Omental fat pad (tissue), 4 donors: ENCODE data around the gene CABS1. TPM values are rescaled to one million over a fixed set of nuclear protein-coding genes. Genes with fewer than 3 reads are reported as not detected.

Experiments used
- ATAC-seq: fragments of 150-250 bp; one replicate; pipeline ENCODE4 v1.9.1; 2016; ENCODE audit warnings: mild to moderate bottlenecking, moderate library complexity; ENCODE audit not compliant: low FRiP score
- DNase-seq: peaks from one replicate; pipeline ENCODE4 v3.0.0-alpha.2; 2019; ENCODE audit warnings: low spot score
- CTCF ChIP-seq, 3 donors: fragments of 450-650 bp; IDR thresholded peaks; one replicate each; pipeline ENCODE4 v1.5.1; 2016 to 2017; ENCODE audit warnings: antibody characterized with exemption in 3 of 3, mild to moderate bottlenecking in 3 of 3, moderate library complexity in 2 of 3
- total RNA-seq, 4 donors: library from RNA; depleted of rRNA; stranded (reverse); fragments of >200 nt; gene quantifications; one replicate each; pipeline ENCODE4 v1.1.0, GENCODE V29; 2016

Gene CABS1
- not detected for total RNA-seq

DNA sequence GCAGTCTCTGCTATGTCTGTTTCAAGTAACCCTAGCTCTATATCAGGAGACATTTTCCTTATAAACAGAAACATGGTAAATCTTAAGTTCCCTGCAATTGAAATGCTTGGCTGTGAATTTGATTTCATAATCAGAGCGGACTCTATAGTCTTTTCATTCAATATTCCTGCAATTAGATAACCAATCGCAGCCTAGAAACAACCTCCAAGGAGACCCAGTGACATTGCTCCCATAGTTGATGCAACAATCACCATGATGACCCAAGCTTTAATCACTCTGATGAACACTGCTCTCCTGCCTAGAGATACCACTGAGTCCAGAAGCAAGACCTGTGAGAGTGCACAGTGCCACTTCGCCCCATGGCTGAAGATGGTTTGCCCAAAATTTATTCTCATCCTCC lies at the start of gene CABS1:
Gene CABS1 (plus strand): TSS at position 301 of the 400 bp plus-strand sequence. CDS start 59 bp downstream, at position 360.
- TF ChIP-seq CTCF (IDR thresholded peaks at IDR 0.05): no peak
- DNase-seq: no peak
- no peak for ATAC-seq

DNA sequence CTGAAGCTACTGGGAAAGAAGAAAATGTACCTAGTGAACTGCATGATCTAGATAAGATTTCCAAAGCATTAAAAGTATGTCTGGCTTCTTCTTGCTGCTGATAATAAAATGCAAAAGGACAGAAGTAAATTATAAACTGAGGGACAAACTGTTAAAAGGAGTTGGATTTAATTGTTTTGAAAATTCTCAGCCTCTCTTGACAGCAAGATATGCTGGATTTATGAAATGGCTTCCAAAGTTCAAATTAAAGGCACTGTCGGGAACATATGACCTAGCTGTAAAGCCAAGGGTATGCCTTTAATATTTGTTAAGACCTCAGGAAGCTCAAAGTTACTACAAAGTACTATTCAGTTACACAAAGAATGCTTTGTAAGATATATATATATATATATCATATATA lies 46.1 kb upstream of the CABS1 start:
- no peak for TF ChIP-seq CTCF (IDR thresholded peaks at IDR 0.05)
- DNase-seq (no peak), ATAC-seq (no peak)

DNA sequence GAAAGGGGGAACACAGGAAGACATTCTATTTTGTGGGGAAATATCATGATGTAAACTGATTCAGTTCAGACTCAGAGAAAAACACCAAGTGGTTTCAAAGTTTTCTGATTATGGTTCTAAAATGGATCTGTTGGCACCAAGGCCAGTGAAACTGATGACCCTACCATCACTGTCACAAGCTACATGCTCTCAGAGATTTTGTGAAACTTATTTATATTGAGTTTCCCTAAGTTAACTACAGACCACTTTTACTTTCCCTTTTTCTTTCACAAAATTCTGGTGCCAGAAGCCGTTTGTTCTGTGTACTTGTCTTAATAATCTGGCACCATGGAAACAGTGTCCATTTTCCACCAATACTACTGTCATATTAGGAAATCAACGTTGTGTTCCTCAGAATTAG lies 43.4 kb upstream of the CABS1 start:
- TF ChIP-seq CTCF (IDR thresholded peaks at IDR 0.05): no peak
- no peak for ATAC-seq
- no peak for DNase-seq

- no peak for TF ChIP-seq CTCF (IDR thresholded peaks at IDR 0.05)
- ATAC-seq (no peak), DNase-seq (no peak)
Observed at GRCh38 chr4:70297576-70297975, 37.2 kb upstream of the CABS1 start.

DNA sequence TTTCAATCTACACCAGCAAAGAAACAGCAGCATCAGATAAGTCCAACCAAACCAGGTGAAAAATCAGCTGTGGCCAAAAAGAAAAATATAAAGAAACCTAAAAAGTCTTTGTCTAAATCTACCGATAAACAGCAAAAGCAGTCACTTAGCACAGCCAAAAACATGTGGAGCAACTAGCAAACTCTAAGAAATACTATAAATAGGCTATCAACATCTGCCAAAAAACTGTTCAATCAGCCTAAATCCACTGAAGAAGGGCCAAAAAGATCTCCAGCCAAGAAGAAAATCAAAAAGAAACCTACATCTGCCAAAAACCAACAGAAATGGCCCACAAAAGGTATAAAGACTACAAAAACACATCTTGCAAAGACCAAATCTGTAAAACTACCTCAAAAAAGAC lies 36.7 kb upstream of the CABS1 start:
- DNase-seq (no peak), ATAC-seq (peak; percentile 15)
- TF ChIP-seq CTCF (IDR thresholded peaks at IDR 0.05): no peak

DNA sequence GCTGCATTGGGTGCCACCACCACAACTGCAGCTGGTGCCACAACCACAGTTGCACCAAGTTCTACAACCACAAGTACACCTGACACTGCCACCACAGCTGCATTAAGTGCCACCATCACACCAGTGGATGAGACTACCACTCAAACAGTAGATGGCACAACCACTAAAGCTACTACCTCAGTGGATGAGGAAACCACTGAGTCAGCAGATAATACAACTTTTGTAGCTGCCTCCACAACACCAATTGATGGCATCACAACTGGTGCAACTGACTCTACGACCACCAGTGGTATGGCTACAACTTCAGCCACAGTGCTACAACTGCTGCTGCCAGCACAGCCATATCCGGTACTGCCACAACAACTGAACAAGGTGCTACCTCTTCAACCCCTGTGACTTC lies 35.1 kb upstream of the CABS1 start:
- TF ChIP-seq CTCF (IDR thresholded peaks at IDR 0.05): no peak
- DNase-seq (no peak), ATAC-seq (no peak)

DNA sequence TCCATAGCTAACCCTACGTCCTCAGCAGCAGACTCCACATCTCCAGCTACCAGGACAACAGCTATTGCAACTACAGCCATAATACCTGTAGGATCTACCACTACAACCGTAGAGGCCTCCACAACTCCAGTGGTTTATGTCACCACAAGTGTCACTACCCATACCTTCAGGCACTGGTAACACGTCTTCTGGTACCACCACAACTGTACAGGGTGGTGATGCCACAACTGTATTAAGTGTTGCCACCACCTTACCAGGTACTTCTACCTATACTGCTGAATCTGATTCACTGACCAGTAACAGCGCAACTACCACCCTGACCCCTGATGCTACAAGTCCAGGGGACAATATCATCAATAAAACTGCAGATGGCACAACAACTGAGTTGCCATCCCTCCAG lies 34.6 kb upstream of the CABS1 start:
- no peak for DNase-seq
- no peak for TF ChIP-seq CTCF (IDR thresholded peaks at IDR 0.05)
- no peak for ATAC-seq
